ENCODE measurements around the gene HCFC1R1.

HCFC1R1 gene

DNA sequence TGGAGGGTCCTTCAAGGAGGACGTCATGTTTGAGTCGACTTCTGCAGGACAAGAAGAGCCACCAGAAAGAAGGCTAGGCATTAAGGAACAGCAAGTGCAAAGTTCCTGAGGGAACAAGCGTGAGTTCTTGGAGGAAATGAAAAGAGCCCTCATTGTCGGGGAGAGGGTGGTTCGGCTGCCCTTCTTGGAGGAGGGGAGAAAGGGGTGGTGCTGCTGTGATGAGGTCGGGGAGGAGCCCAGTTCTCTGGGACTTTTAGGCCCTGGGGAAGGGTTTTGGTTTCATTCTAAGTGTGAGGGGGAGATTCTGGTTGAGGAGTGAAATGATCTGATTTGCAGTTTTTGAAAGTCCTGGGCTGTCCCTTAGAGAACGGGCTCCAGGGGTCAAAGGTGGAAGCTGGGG, 8.9 kb upstream of the HCFC1R1 start:
- DNase-seq = no peak

DNA sequence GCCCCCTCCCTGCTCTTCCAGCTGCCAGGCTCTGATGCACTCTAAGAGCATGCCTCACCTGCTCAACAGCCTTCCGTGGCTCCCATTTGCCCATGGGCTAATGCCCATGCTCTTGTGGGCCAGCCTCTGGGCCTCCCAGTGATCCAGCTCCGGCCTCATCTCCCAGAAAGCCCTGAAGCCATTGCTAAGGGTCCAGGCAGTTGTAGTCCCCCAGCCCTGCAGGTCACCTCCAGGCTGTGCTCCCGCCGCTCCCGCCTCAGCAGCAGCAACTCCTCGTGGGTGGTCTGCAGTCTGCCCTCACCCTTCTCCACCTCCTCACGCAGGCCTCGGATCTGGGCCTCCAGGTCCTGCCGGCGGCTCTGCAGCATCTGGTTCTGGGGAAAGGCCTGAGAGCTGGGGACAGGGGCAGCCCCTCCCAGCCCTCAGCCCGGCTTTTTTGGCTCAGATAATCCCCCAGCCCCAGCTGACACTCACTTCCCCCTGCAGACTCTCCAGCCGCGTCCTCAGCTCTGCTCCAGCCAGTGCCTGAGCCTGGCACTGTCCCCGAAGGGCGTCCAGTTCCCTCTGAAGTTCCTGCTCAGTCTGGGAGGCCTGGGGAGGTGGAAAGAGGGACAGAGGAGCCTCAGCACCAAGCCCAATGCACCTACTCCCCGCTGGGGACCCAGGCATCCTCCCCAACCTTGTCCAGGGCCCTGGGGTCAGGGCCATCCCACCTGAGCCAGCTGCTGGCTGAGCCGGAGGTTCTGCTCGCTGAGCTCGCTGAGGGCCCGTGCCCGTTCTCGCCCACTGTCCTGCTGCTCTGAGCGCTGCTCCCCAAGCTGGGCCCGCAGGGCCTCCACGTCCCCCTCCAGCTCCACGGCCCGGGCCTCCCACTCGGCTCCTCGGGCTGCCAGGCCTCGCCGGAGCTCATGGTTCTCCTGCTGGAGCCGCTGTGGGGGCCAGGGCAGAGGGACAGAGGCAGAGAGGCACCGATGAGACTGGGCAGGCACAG, 6.8 kb upstream of the HCFC1R1 start:
- DNase-seq = no peak

DNA sequence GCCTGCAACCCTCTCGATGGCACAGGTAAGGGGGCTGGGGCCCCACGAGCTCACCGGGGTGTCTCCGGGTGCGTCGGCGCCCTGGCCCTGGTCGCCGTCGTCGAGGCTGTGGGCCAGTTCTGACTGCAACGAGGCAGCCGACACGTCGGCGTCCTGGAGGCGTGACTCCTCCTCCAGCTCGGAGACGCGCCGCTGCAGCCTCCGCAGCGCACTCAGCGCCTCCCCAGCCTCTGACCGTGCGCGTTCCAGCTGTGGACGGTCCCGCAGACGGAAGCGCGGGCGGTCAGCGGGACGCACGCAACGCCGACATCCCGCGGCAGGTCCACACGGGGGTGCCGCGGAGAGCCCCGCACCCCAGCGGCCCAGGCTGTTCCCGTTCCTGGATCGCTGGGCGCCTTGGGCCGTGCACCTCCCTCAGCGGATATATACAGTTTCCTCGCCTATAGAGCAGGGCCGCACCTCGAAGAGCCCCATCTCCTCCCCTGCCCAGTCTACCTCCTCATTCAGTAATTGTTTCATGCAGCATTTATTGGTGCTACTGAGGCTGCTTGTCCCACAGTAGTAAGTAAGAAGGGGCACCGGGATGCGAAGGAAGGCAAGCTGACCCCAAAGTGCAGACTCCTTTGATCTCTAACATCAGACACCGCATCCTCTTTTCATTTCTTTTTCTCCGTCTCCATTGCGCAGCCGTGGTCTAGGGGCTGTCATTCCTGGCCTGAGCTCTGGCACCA, 5.9 kb upstream of the HCFC1R1 start:
- DNase-seq = peak in 1 of 4 experiments; percentile 21

DNA sequence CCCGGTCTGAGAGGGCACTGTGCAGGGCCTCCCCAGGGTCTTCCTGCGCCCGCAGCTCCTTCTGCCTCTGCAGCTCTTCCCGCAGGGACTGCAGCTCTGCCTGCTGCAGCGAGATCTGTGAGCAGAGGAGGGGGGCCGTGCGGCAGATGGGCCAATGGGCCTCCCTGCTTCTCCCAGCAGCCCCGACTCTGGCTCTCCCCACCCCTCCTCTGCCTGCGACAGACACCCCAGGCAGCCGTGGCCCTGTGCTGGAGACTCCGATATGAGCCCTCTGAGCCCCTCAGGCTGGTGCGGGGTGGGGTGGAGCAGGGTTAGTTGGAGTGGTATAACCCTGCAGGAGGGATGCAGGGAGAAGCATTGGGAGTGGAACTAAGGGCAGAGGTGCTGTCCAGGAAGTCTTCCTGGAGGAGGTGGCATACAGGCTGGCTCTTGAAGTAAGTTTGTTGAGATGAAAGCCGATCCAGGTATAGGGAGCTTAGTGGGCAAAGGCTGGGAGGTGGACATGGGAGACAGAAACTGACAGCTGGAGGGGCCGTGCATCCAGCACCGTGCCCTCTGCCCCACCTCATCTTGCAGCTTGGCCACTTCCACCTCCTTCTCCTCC, 5.1 kb upstream of the HCFC1R1 start:
- no peak for DNase-seq

DNA sequence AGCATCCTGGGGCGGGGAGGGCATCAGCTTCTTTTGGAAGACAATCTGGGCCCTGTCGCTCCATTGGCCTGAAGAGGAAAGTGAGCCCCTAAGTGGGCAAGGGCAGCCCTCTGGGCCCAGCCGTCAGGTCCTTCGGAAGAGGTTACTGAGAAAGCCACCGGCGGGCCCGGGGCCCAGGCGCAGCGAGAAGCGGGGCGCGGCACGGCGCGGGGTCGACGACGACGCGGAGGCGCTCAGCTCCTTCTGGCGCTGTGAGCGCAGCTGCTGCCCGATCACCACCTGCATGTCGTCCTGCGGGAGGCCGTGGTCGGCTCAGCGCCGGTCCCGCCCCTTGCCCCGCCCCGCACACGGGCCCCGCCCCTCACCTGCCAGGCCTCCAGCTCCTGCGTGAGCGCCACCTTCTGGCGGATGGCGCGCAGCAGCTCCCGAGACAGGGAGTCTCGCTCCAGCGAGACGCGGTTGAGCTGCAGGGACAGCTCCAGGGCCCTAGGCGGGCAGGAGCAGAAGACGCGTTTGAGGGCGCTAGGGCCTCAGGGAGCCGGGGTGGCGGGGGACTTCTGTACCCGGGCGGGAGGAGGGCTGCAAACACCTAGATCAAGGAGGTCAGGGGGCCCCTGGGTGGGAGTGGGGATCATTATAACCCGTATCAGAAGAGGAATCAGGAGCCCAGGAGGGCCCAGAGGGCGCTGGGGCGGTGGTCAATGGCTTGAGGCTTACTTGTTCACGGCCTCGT, 4.4 kb upstream of the HCFC1R1 start:
- DNase-seq = peak; percentile 67 to 87 (median 79)

DNA sequence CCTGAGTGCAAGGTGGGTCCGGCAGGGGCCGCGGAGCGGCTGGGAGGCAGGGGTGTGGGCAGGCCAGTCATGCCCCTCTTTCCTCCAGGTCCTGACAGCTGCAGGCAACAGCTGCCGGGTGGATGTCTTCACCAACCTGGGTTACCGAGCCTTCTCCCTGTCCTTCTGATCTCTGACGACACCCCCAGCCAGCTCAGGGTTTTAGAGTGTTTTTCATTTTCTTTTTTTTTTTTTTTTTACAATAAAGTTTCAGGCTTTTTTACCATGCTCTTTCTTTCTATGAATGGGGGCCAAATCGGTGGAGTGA, 3.7 kb upstream of the HCFC1R1 start:
- DNase-seq = no peak

DNA sequence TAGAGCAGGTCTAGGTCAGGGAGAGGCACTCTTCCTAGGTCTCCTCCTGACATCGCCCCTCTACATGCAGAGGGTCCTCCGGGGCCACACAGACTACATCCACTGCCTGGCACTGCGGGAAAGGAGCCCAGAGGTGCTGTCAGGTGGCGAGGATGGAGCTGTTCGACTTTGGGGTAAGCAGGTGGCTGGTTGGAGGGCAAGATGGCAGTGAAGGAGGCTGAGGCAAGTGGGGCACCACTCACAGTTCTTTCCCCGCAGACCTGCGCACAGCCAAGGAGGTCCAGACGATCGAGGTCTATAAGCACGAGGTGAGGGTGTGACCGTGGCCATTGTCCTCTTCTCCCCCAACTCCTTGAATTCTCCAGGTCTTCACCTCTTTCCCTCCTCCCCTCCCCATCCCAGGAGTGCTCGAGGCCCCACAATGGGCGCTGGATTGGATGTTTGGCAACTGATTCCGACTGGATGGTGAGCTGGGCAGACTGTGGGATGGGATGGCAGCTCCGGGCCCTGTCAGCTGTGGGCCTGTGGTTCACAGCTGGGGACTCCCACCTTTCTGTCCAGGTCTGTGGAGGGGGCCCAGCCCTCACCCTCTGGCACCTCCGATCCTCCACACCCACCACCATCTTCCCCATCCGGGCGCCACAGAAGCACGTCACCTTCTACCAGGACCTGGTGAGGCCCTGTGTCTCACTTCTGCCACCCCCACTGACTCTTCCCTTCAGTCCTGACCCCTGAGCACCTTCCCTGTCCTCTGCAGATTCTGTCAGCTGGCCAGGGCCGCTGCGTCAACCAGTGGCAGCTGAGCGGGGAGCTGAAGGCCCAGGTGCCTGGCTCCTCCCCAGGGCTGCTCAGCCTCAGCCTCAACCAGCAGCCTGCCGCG, 3.1 kb upstream of the HCFC1R1 start:
- no peak for DNase-seq

DNA sequence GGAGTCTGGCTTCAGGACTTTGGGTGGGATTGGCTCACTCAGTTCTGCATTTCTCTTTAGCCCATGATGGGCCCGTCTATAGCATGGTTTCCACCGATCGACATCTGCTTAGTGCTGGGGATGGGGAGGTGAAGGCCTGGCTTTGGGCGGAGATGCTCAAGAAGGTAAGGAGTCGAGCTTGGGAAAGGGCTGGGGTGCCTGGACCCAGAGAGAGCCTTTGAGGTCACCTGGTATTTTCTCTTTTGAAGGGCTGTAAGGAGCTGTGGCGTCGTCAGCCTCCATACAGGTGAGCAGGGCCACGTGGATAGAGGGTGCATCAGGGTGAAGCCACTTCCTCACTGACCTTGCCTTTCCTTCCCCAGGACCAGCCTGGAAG, 2.2 kb upstream of the HCFC1R1 start:
- no peak for DNase-seq

DNA sequence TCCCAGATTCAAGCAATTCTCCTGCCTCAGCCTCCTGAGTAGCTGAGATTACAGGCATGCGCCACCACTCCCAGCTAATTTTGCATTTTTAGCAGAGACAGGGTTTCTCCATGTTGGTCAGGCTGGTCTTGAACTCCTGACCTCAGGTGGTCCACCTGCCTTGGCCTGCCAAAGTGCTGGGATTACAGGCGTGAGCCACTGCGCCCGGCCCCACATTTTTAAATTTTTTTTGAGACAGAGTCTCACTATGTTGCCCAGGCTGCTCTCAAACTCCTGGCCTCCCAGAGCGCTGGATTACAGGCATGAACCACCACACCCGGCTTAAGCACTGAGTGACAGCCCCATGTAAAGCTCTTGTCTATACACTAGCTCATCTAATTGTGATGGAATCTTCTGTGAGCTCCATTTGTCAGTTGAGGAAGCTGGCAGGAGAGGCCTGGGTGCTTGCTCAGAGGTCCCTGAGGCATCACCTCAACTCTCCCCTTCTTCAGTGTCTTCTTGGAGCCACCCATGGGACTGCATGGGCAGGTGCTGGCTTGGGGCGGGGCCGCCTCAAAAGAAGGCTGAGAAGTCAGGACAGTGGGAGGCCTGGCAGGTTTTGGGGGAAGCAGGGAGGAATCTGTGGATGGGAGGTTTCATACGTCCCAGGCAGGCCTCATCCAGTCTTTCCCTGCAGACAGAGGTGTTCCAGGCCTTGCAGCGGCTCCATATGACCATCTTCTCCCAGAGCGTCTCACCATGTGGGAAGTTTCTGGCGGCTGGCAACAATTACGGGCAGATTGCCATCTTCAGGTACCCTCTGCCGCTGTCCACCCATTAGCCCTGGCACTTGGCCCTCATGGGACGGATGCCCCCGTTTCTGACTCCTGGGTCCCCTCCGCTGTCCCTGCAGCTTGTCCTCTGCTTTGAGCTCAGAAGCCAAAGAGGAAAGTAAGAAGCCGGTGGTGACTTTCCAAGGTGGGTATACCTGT, 1.6 kb upstream of the HCFC1R1 start:
- DNase-seq = no peak

DNA sequence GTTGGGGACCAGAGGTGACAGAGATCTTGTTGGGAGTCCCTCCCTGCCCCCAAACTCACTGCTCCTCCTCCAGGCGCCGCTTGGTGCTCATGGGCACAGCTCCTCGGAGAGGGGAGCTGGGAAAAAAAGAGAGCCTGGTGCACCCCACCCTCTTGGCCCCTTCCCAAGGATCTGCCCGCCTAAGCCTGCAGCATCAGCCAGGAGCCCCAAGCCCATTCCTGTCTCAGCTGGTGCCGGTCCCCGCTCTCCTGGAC, 400 bp downstream of the HCFC1R1 start:
- no peak for DNase-seq

DNA sequence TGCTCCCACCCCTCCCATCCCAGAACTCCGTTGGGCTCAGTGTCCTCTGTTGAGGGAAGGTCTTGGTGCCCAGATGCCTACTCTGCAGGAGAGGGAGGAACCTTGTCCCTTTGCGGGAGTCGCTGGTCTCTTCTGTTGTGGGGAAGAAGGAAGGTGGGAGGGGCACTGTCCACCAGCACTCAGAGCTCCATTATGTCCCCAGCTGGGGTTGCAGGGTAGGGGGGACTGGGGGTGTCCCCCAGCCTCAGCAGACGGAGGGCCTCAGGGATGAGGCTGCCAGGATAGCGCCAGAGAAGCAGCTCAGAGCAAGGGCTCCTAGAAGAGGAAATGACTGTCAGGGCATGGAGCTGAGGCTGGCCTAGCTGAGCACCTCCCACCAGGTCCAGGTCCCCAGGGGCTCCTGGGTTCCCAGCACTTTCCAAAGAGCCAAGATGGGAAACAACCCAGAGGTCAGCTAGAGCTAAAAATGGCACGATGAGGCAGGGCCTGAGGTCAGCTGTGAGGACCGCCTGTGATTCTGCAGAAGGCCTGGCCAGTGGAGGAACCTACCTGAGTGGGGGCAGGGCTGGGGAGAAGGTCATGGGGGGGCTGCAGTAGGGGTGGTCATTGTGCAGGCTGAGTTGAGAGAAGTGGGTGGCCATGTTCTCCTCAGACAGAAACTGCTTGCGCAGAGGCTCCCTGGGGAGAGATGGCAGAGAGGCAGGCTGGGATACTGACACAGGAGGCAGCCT, 893 bp downstream of the HCFC1R1 start:
- DNase-seq = no peak

DNA sequence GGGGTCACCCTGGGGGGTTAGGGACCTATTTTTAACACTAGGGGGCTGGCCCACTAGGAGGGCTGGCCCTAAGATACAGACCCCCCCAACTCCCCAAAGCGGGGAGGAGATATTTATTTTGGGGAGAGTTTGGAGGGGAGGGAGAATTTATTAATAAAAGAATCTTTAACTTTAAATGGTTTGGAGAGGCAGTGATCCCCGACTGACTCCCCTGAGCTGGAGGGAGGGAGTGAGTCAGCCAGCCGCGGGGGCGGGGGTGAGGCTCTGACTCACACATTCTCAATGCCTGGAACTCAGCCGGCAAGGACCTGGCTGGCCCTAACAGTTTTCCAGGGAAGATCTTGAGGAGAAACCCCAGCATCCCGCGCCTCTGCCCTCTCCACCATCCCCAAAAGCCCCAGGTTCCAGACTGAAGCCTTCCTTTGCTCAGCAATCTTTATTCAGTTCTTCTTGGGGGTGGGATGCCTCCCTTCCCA, 1.5 kb downstream of the HCFC1R1 start:
- DNase-seq = peak; percentile 55 to 76 (median 62)

DNA sequence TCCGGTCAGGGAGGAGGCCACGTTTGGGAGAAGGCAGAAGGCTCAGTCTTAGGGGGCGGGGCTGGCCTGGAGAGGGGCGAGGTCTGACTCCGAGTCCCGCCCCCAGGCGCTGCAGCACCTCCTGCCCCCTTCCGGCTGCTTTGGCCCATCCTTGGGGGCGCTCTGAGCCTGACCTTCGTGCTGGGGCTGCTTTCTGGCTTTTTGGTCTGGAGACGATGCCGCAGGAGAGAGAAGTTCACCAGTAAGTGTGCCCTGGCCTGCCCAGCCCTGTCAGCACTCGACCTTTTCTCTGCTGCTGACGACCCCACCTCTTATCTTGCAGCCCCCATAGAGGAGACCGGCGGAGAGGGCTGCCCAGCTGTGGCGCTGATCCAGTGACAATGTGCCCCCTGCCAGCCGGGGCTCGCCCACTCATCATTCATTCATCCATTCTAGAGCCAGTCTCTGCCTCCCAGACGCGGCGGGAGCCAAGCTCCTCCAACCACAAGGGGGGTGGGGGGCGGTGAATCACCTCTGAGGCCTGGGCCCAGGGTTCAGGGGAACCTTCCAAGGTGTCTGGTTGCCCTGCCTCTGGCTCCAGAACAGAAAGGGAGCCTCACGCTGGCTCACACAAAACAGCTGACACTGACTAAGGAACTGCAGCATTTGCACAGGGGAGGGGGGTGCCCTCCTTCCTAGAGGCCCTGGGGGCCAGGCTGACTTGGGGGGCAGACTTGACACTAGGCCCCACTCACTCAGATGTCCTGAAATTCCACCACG, 2.1 kb downstream of the HCFC1R1 start:
- DNase-seq = peak; percentile 27 to 62 (median 46)

DNA sequence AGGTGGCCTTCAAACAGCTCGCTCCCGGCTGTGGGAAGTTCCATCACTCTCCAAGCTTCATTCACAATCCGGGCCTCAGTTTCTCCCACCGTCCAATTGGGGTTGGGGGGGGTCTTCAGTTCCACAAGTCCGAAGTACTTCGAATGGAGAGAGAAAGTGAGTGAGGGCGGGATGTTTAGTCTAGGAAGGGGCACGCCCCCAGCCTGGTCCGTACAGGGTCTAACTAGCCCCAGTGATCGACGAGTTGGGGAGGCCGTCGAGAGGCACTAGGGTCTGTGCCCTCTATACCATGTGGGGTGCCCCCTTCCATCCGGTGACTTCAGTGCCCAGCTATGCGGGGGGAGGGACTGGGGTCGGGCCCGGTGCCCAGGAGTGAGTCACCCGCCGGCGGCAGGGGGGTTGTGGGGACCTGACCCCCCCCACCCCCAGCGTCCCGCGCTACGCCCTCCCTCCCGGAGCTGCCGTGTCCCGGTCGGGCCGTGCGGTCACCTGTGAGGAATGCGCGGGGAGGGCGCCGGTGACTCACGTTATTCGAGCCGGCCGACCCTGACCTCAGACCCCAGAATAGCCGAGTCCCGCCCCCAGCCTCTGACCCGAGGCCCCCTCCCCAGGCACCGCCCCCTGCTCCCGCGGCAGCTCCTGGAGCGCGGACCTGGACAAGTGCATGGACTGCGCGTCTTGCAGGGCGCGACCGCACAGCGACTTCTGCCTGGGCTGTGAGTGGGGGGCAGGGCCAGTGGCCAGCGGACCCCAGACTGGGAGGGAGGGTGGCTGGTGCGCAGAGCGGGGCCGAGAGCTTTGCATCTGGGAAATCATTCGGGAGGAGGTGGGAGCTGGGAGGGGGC, 2.9 kb downstream of the HCFC1R1 start:
- peak in 2 of 4 experiments; percentile 25 to 58 for DNase-seq

DNA sequence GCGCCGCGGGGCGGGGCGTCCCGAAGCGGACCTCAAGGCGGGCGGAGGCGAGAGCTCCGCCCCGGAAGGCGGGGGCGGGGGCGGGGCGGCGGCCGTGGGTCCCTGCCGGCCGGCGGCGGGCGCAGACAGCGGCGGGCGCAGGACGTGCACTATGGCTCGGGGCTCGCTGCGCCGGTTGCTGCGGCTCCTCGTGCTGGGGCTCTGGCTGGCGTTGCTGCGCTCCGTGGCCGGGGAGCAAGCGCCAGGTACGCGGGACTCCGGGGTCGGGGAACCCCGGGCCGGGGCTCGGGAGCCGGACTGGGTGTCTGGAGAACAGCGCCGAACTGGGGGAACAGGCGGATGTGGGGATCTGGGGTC, 3.5 kb downstream of the HCFC1R1 start, which contains the start of gene TNFRSF12A:
TSS of gene TNFRSF12A (plus strand) at position 122 of the 357 bp plus-strand sequence. CDS start at position 152, 30 bp downstream.
- DNase-seq = peak in 2 of 4 experiments; percentile 18 to 39

DNA sequence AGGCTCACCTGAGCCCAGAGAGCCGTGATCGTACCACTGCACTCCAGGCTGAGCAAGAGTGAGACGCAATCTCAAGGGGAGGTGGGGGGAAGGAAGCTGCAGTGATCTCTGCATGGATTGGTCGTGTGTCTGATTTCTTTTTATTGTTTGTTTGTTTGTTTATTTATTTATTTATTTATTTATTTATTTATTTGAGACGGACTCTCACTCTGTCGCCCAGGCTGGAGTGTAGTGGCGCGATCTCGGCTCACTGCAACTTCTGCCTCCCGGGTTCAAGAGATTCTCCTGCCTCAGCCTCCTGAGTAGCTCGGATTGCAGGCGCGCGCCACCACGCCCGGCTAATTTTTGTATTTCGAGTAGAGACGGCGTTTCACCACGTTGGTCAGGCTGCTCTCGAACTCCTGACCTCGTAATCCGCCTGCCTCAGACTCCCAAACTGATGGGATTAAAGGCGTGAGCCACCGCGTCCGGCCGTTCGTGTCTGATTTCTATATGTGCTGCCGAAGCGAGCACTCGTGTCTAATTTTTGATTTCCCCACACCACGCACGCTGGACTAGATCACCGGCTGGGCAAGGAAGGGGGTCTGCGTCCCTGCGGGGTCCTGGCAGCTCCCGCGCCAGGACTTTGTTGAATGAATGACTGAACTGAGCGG, 4.0 kb downstream of the HCFC1R1 start:
- no peak for DNase-seq

DNA sequence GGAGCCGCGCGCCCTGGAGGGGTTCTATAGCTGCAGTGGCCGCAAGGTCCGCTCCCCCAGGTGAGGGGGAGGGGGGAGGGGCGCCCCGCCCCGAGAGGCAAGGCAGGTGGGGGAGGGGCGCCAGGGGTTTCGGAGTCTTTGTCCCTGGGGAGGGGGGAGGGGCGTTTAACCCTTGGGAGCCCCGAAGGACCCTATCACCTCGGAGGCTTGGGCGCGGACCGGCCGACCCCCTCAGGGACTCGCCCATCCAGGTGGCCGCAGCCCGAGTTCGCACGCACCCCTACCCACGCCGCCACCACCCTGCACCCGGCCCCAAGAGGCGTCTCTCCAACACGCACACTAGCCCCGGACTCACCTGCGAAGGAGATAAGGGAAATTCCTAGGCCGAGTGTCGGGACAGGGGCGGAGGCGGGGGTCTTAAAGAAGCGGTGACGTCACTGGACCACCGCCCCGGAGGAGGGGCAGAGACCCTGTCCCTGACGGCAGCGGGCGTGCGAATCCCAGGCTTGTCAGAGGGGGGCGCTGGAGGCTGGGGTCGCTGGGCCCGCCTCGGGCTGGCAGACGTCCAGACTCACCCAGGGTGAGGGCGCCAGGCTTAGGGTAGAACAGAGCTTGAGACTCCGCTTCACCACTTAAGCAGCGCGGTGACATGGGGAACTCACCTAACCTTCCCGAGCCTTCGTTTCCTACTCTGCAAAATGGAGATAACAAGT, 5.8 kb downstream of the HCFC1R1 start, which contains the start of gene CLDN6:
TSS of gene CLDN6 (minus strand) at position 390 of the 713 bp plus-strand sequence. CDS start 2,162 bp downstream, outside the sequence.
- no peak for DNase-seq

Data from activated naive CD4-positive, alpha-beta T cell (primary cell).